Measurements from ENCODE around the gene P2RY13. TPM values are rescaled to one million over a fixed set of nuclear protein-coding genes. Genes with fewer than 3 reads are reported as not detected.

Gene P2RY13
- total RNA-seq, 2 donors from 2014 or later: 0.41 to 0.75 TPM

DNA sequence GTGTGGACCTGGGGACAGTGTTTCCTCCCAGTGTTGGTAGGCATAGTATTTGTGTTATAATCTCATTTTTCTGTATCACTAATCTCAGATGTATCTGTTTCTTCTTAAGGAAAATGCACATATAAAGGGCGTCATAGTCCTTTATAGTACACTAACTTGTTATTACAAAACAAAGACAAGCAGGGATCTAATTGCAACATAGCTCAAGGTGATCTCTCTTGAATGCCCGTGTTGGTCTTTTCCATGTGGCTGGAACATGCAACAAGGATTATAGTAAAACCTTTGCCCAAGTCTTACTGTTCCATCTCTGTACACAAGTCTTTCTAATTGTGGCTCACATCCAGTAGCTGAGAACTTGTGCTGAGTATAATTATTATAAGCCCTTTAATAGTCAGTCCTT, 9.2 kb downstream of the P2RY13 start:
- H3K4me3 ChIP-seq: no peak overlapping the region
- no peaks in the 10 kb centered on the region for H3K4me1 ChIP-seq
- no peak overlapping the region for H3K27ac ChIP-seq
- DNase-seq (ENCODE audit: low spot score): no peak
- TF ChIP-seq, protein P1, sequence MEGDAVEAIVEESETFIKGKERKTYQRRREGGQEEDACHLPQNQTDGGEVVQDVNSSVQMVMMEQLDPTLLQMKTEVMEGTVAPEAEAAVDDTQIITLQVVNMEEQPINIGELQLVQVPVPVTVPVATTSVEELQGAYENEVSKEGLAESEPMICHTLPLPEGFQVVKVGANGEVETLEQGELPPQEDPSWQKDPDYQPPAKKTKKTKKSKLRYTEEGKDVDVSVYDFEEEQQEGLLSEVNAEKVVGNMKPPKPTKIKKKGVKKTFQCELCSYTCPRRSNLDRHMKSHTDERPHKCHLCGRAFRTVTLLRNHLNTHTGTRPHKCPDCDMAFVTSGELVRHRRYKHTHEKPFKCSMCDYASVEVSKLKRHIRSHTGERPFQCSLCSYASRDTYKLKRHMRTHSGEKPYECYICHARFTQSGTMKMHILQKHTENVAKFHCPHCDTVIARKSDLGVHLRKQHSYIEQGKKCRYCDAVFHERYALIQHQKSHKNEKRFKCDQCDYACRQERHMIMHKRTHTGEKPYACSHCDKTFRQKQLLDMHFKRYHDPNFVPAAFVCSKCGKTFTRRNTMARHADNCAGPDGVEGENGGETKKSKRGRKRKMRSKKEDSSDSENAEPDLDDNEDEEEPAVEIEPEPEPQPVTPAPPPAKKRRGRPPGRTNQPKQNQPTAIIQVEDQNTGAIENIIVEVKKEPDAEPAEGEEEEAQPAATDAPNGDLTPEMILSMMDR (IDR thresholded peaks at IDR 0.05): no peak
- no peaks in the 10 kb centered on the region for H3K9me3 ChIP-seq
- no peaks in the 10 kb centered on the region for H3K27me3 ChIP-seq
- H3K36me3 ChIP-seq: no peaks in the 10 kb centered on the region

DNA sequence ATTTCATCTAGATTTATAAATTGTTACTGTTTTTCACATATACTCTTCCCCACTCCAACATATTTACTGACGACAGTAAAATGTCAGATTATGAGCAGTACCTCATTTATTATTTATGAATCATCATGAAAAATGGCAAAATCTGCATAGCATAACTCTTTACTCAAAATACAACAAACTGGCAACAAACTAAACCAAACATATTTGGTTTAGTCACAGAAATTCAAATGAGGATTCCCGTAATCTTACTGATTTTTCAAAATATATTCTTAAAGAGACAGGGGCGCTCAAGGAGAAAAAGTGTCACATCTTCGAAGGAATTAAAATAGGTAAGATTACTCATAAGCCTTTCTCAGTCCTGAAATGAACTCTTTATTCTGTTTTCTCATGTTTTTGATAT, 9.7 kb downstream of the P2RY13 start:
- H3K4me3 ChIP-seq: no peak overlapping the region
- TF ChIP-seq, protein P1 (IDR thresholded peaks at IDR 0.05): no peak
- no peaks in the 10 kb centered on the region for H3K27me3 ChIP-seq
- H3K27ac ChIP-seq: no peak overlapping the region
- no peaks in the 10 kb centered on the region for H3K9me3 ChIP-seq
- no peak for DNase-seq (ENCODE audit: low spot score)
- H3K4me1 ChIP-seq: no peaks in the 10 kb centered on the region
- H3K36me3 ChIP-seq: no peaks in the 10 kb centered on the region

DNA sequence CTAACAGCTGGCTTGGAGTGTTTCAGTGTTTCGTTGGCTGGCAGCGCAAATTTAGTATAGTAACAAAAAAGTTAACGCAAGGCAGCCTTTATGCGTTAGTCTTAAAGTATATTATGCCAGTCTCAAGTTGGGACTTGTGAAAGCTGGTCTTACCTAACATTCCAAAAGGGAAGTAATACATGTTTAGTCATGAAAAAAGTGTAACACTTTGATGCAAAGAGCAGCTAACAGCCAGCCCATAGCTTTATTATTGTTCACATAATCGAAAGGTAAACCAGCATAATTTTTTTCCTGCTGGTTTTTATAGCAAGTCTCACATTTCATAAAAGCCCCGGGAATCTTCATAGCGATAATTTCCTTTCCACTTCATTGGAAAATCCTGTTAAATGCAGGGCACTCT, 10.4 kb downstream of the P2RY13 start:
- Histone ChIP-seq H3K4me1 (no peaks in the 10 kb centered on the region), H3K36me3 (no peaks in the 10 kb centered on the region), H3K4me3 (no peak overlapping the region), H3K27ac (no peak overlapping the region), H3K9me3 (no peaks in the 10 kb centered on the region), H3K27me3 (no peaks in the 10 kb centered on the region)
- TF ChIP-seq, protein P1 (IDR thresholded peaks at IDR 0.05): no peak
- DNase-seq (ENCODE audit: low spot score): no peak

DNA sequence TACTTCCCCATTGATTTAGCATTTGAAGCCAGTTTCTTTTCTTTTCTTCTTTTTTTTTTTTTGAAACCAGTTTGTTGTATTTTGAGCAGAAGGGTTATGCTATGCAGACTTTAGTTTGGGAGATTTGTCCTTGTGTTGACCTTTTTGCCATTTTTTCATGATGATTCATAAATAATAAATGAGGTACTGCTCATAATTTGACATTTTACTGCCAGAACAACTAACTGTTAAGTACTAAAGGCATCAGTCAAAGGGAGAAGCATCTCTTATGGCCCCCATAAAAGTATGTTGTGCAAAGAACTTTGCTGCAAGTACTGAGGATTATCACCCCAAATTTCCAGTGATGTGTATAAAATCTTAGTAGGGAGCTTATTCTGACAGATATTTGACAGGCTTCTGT, 11.0 kb downstream of the P2RY13 start:
- H3K36me3 ChIP-seq: no peaks in the 10 kb centered on the region
- no peak for DNase-seq (ENCODE audit: low spot score)
- no peak overlapping the region for H3K27ac ChIP-seq
- H3K4me1 ChIP-seq: no peaks in the 10 kb centered on the region
- H3K27me3 ChIP-seq: no peaks in the 10 kb centered on the region
- TF ChIP-seq, protein P1 (IDR thresholded peaks at IDR 0.05): no peak
- H3K9me3 ChIP-seq: no peaks in the 10 kb centered on the region
- H3K4me3 ChIP-seq: no peak overlapping the region

DNA sequence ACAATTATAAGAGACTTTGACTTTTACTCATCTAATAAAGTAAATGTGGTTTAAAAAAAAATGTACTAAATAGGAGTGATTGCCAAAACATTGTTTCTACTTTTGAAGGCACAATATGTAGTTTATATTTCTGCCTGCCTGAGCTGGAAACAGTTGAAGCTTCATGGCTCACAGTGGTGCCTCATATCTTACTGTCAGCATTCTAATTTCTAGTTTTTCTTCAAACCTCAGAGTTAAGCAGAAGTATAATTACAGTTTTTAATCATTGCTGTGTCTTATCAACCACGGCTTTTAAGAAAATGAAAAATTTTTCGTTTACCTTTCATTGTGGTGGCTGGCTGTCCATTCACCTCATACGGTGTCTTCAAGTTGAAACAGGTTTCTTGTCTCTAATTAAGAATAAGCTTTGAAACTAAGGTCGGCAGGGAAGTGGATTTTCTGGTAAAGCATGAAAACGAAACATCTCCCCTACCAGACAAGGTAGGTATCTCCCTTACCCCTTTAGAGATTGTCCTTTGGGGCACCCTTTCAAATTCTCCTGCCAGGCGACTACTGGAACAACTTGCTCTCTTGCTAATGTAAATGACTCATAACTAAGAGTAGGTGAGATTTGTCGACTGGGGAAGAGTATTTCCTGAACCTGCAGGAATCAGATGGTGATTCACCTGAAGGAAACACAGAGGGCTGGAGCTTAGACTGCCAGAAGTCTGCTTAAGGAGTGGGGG, 12.9 kb downstream of the P2RY13 start, which contains the start of gene GPR87:
Gene GPR87 (minus strand): TSS at position 554 of the 725 bp plus-strand sequence. CDS start 16,720 bp downstream, outside the sequence.
- H3K9me3 ChIP-seq: no peaks in the 10 kb centered on the region
- no peak for DNase-seq (ENCODE audit: low spot score)
- no peak within 1 kb of the TSS for H3K27ac ChIP-seq
- TF ChIP-seq, protein P1 (IDR thresholded peaks at IDR 0.05): no peak
- no peaks in the 10 kb centered on the region for H3K27me3 ChIP-seq
- H3K4me3 ChIP-seq: no peak within 1 kb of the TSS
- H3K4me1 ChIP-seq: no peaks in the 10 kb centered on the region
- H3K36me3 ChIP-seq: no peaks in the 10 kb centered on the region

DNA sequence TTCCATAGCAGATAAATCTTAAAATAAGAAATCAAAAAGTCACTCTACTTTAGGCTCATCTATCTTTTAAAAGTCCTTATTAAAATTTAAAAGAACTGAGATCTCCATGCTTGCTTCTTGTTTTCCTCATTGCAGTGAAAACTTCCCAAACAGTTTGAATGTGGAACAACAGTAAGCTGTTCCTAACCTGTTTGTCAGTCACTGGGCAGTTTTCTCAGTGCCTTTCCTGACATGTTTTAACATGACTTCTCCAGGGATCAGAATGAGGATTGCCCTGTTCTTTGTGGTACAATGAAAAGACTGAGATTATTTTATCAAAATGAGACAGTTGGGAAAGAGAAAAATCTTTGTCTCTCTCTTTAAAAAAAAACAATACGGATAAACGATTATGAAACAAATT, 13.5 kb downstream of the P2RY13 start:
- Histone ChIP-seq H3K36me3 (no peaks in the 10 kb centered on the region), H3K4me3 (no peak overlapping the region), H3K27ac (no peak overlapping the region), H3K4me1 (no peaks in the 10 kb centered on the region), H3K27me3 (no peaks in the 10 kb centered on the region), H3K9me3 (no peaks in the 10 kb centered on the region)
- TF ChIP-seq, protein P1 (IDR thresholded peaks at IDR 0.05): no peak
- no peak for DNase-seq (ENCODE audit: low spot score)
